Stimulated activated CD8-positive, alpha-beta memory T cell treated with anti-CD3 and anti-CD28 coated beads, Interleukin-7, amount 100 ng/mL, for 4 hours (primary cell): ENCODE results near the gene PPP1CC.
A peak's percentile ranks its signal among the peaks of the same experiment; 100 is the strongest.

Source experiments
- DNase-seq, 2 donors: peaks; one replicate each; pipeline ENCODE4 v3.0.0-alpha.2; 2020; ENCODE audit warnings: low read depth in 2 of 2

Gene PPP1CC

GRCh38 chr12:110687396-110688169 is 55.1 kb downstream of the PPP1CC start:
- DNase-seq = no peak

GRCh38 chr12:110686294-110686903 is 56.3 kb downstream of the PPP1CC start:
- DNase-seq = no peak

- DNase-seq = no peak
Measured at GRCh38 chr12:110684312-110684836, 58.3 kb downstream of the PPP1CC start.

GRCh38 chr12:110683888-110684287 is 58.8 kb downstream of the PPP1CC start:
- DNase-seq = no peak

- DNase-seq = no peak
Measured at GRCh38 chr12:110680032-110680431, 62.7 kb downstream of the PPP1CC start.

- no peak for DNase-seq
Measured at GRCh38 chr12:110679201-110679600, 63.5 kb downstream of the PPP1CC start.

- DNase-seq = no peak
Measured at GRCh38 chr12:110677982-110678381, 64.7 kb downstream of the PPP1CC start.

- DNase-seq = no peak
Measured at GRCh38 chr12:110677206-110677911, 65.3 kb downstream of the PPP1CC start.

- no peak for DNase-seq
Measured at GRCh38 chr12:110676171-110676570, 66.5 kb downstream of the PPP1CC start.

GRCh38 chr12:110670161-110670701 is 72.5 kb downstream of the PPP1CC start:
- DNase-seq = peak; percentile 18 to 25
